IPS-NIHi7 (cell line): Measurements from ENCODE around the gene CAST.

Experiments used
- DNase-seq: peaks from one replicate; pipeline ENCODE4 v3.0.0; 2012; ENCODE audit warnings: mixed read lengths; ENCODE audit errors: extremely low spot score

The CAST gene

GRCh38 chr5:96745025-96745424 is 82.8 kb downstream of the CAST start:
- DNase-seq = no peak

- DNase-seq = no peak
Observed at GRCh38 chr5:96745844-96746531, 83.8 kb downstream of the CAST start.

- DNase-seq = no peak
Observed at GRCh38 chr5:96747720-96748119, 85.5 kb downstream of the CAST start.

- DNase-seq = no peak
Observed at GRCh38 chr5:96750110-96750822, 88.1 kb downstream of the CAST start.

GRCh38 chr5:96751203-96752169 is 89.3 kb downstream of the CAST start:
- DNase-seq = no peak

GRCh38 chr5:96752341-96753016 is 90.3 kb downstream of the CAST start:
- DNase-seq = peak; percentile 43

- DNase-seq = no peak
Observed at GRCh38 chr5:96753017-96753397, 90.8 kb downstream of the CAST start.

GRCh38 chr5:96753848-96754247 is 91.7 kb downstream of the CAST start:
- DNase-seq = no peak

- DNase-seq = no peak
Observed at GRCh38 chr5:96755851-96756250, 93.7 kb downstream of the CAST start.

GRCh38 chr5:96756985-96757384 is 94.8 kb downstream of the CAST start:
- DNase-seq = no peak

GRCh38 chr5:96758621-96759020 is 96.4 kb downstream of the CAST start:
- DNase-seq = no peak

- DNase-seq = no peak
Observed at GRCh38 chr5:96761618-96762017, 99.4 kb downstream of the CAST start.

- no peak for DNase-seq
Observed at GRCh38 chr5:96763026-96763425, 100.8 kb downstream of the CAST start.

GRCh38 chr5:96765043-96765442 is 102.9 kb downstream of the CAST start:
- no peak for DNase-seq

GRCh38 chr5:96768708-96769251 is 106.6 kb downstream of the CAST start:
- DNase-seq = no peak

GRCh38 chr5:96771395-96771794 is 109.2 kb downstream of the CAST start:
- DNase-seq = no peak

GRCh38 chr5:96772111-96772510 is 109.9 kb downstream of the CAST start:
- DNase-seq = no peak

GRCh38 chr5:96772542-96772941 is 110.4 kb downstream of the CAST start:
- DNase-seq = no peak

- no peak for DNase-seq
Observed at GRCh38 chr5:96775050-96775449, 112.9 kb downstream of the CAST start.

- DNase-seq = no peak
Observed at GRCh38 chr5:96775689-96776088, 113.5 kb downstream of the CAST start.

GRCh38 chr5:96776621-96777020 is 114.4 kb downstream of the CAST start:
- DNase-seq = no peak
